ENCODE results near the gene FXN. TPM values are rescaled to one million over a fixed set of nuclear protein-coding genes. Genes with fewer than 3 reads are reported as not detected.
"Not testable (repeated sequence)": the region's sequence is repeated elsewhere in the genome, so short reads cannot be mapped to it uniquely, and the experiment has no call there.

The FXN gene
- total RNA-seq, 1 experiment from 2014 or later, result 12.6 TPM

DNA sequence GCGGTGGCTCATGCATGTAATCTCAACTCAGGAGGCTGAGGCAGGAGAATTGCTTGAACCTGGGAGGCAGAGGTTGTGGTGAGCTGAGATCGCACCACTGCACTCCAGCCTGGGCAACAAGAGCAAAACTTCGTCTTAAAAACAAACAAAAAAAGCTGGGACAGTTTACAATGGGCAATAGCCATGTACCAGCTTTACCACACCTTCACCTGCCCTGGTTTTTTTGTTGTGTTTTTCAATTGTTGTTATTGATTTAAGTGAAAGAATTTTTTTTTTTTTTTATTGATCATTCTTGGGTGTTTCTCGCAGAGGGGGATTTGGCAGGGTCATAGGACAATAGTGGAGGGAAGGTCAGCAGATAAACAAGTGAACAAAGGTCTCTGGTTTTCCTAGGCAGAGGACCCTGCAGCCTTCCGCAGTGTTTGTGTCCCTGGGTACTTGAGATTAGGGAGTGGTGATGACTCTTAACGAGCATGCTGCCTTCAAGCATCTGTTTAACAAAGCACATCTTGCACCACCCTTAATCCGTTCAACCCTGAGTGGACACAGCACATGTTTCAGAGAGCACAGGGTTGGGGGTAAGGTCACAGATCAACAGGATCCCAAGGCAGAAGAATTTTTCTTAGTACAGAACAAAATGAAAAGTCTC lies 67.9 kb downstream of the FXN start:
- not testable (repeated sequence) for DNase-seq (ENCODE audit: low spot score)

DNA sequence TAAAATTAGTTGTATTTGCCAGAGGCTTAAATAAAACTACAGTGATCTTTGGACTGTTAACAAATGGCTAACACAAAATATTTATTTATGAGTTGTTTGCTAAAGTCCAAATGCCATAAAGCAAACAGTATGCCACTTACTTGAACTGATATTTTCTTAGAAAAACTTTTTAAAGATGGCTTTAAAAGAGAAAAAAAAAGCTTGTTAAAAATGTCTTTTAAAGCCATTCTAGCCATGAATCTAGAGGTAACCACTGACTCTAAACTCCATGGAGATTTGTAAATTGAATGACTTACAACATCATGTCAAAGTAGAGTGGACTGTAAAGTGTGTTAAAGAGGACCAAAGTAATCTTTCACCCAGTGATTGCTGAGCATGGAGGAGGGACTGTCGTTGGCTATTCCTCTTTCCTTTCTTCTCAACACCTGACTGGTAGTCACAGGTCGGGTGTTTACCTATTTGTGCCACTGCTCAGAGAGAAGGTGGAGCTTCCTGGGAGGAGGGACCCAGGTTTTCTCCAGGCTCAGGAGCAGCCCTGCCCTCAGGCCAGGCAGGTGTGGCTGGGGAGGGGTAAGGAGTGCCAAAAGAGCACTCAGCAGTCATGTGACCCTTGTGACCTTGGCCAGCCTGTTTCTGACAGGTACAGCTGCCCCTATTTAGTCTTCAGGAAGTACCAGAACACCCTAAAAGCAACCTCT lies 69.4 kb downstream of the FXN start:
- DNase-seq (ENCODE audit: low spot score), result no peak

DNA sequence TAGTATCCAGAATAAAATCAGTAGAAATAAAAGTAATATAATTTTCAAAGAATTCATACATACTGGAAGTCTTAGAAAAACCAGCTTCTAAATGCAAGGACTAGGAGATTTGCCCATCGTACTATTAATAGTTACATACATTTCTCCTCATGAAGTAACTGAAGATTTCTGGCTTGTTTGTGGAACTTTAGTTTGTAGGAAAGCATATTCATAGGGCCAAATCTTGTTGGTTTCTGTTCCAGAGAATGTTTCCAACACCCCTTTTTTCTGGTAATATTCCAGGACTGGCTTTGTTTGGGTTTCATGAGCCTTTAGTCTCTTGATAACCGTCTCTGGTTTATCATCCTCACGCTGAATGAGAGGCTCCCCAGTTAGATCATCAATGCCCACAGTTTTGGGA lies 72.2 kb downstream of the FXN start:
- DNase-seq (ENCODE audit: low spot score), result no peak

DNA sequence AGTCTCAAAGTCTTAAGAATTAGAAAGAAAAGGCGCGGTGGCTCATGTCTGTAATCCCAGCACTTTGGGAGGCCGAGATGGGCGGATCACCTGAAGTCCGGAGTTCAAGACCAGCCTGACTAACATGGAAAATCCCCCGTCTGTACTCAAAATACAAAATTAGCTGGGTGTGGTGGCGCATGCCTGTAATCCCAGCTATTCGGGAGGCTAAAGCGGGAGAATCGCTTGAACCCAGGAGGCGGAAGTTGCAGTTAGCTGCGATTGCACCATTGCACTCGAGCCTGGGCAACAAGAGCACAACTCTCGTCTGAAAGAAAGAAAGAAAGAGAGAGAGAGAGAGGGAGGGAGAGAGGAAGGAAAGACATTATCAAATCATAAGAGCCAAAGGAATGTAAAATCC lies 73.2 kb downstream of the FXN start:
- not testable (repeated sequence) for DNase-seq (ENCODE audit: low spot score)

DNA sequence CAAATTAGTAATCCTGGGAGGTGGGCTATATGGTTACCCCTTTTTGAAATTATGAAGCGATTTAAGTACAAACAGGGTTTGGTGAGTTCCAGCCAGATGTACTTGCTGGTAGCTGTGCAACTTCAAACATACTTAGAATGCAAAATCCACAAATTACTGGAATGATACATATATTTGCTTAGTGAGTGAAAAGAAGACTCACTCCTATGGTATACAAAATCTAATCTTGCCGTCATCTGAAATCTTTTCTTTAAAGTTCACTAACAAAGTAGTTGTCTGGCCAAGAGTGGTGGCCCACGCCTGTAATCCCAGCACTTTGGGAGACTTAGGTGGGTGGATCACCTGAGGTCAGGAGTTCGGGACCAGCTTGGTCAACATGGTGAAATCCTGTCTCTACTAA lies 73.6 kb downstream of the FXN start:
- DNase-seq (ENCODE audit: low spot score), result no peak

DNA sequence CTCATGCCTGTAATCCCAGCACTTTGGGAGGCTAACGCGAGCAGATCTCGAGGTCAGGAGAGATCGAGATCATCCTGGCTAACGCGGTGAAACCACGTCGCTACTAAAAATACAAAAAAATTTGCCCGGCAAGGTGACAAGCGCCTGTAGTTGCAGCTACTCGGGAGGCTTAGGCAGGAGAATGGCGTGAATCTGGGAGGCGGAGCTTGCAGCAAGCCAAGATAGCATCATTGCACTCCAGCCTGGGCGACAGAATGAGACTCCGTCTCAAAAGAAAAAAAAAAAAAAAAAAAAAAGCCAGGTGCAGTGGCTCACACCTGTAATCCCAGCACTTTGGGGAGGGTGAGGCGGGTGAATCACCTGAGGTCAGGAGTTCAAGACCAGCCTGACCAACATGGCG lies 77.1 kb downstream of the FXN start:
- not testable (repeated sequence) for DNase-seq (ENCODE audit: low spot score)

GRCh38 chr9:69115621-69116020 lies 80.1 kb downstream of the FXN start:
- DNase-seq (ENCODE audit: low spot score), result no peak

GRCh38 chr9:69118656-69119055 lies 83.1 kb downstream of the FXN start:
- DNase-seq (ENCODE audit: low spot score), result no peak

DNA sequence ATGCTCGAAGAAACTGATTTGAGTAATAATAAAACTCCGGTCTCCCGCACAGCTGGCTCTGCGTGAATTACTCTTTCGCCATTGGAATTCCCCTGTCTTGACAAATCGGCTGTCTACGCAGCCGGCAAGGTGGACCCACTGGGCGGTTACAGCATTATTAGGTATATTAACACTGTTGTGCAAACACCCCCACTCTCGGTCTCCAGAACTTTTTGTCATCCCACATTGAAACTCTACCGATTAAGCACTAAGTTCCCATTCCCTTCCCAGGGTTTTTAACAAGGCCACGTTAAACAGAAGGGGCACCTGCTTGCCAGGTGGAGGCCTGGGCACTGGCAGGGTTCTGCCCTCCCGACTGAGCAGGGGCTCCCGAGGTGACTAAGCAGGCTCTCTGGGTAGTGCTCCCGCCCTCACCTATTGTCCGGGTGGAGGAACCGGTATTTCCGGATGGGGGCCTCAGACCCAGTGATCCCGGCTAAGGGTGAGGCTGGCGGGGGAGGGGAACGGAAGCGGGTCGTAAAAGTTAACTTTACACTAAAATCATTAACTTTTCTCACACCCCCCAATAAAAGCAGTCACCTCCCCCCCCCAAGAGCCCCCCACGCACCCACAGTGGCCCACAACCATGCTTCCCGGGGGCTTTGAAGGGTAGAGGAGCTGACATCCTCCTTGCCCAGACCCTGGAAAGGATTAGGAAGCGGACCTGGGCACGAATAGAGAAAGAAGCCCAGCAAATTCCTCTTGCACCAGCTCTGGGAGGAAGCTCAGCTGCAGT lies 85.0 kb downstream of the FXN start:
- DNase-seq (ENCODE audit: low spot score), result no peak

- DNase-seq (ENCODE audit: low spot score), result peak; percentile 26
Observed at GRCh38 chr9:69121155-69122081, 85.9 kb downstream of the FXN start.

DNA sequence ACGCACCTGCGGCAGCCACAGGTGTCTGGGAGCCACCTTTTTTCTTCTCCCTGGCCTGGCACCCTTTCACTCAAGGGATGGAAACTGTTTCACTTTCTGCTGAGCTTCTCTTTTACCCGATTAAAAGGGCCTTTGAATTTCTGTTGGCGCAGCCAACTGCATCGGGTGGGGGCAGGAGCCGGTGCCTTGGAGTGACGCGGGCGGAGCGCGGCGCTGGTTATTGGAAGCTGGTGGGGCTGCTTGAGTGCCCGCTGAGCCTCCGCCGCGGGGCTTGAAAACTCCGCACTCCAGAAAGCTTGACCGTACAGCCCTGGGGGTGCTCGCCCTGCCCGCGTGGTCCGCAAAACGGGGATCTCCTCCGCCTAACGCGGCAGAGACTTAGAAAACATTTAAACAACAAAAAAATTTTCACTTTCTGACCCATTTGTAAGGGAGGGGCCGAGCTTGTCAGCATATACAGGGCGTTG lies 86.6 kb downstream of the FXN start:
- peak; percentile 57 for DNase-seq (ENCODE audit: low spot score)

GRCh38 chr9:69122549-69123141 lies 87.1 kb downstream of the FXN start:
- peak; percentile 60 for DNase-seq (ENCODE audit: low spot score)

GRCh38 chr9:69130456-69131441 lies 95.2 kb downstream of the FXN start:
- DNase-seq (ENCODE audit: low spot score), result peak; percentile 90

DNA sequence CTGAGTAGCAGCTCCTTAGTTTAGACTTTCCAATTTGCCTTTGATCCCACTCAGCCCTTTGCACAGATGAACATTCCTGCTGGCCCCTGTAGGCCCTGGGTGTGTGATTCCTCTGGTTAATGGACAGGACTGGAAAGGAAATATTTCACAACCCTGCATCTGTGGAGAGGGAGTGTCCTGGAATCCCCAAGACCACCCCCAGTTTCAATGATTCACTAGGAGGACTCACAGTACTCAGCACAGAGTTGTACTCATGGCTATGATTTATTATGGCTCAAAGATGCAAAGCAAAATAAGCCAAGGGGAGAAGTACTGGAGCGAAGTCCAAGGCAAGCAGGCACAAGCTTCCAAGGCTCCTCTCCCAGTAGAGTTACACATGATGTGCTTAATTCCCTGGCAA lies 96.1 kb downstream of the FXN start:
- DNase-seq (ENCODE audit: low spot score), result peak; percentile 93

DNA sequence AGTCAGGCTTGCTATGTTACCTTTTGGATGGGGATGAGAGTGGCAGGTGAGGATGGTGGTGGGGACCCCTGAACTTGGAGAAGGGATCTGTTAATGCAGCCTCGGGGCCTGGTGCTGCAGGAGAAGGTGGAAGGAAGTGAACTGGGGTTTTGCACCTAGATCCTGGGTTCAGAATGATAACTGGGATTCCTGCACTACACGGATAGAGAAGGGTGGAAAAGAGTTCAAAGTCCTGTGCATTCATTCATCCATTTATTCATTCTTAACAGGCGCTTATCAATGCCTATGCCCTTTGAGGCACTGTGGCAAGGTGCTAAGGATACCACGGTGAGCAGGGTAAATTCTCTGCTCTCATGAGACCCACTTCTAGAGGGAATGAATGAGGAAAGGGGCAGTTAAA lies 96.8 kb downstream of the FXN start:
- no peak for DNase-seq (ENCODE audit: low spot score)

GRCh38 chr9:69134412-69134811 lies 98.9 kb downstream of the FXN start:
- DNase-seq (ENCODE audit: low spot score), result no peak

DNA sequence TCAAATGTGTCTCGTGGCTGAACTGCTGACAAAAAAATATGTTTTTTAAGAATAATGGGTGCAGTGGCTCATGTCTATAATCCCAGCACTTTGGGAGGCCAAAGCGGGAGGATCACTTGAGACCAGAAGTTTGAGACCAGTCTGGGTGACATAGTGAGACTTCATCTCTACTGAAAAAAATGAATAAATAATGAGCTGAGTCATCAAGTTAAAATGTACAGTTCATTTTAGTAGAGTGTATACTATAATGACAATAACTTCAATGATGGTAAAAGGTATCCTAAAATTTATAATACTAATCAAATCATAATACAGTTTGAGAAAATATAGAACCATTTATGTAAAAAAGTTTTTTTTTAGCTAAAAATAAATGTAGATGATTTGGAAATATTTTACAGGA lies 100.6 kb downstream of the FXN start:
- no peak for DNase-seq (ENCODE audit: low spot score)

DNA sequence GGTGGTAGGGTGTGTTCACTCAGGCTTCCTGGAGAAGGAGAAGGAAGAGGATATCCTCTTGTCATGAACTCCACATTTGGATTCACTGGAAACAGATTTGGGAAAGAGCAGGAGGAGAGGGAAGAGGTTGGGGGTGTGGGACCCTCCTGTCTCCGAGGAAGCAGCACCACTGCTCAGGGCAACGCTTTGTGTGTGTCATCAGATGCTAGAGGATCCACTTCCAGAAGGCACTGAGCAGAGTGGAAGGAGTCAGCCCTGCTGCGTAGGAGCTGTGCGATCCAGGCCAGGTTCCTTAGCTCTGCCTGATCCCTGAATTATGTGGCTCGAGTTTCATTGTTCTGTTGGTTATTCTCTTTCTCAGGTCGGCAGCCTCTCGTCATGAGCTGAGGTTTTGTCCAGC lies 101.2 kb downstream of the FXN start:
- no peak for DNase-seq (ENCODE audit: low spot score)

DNA sequence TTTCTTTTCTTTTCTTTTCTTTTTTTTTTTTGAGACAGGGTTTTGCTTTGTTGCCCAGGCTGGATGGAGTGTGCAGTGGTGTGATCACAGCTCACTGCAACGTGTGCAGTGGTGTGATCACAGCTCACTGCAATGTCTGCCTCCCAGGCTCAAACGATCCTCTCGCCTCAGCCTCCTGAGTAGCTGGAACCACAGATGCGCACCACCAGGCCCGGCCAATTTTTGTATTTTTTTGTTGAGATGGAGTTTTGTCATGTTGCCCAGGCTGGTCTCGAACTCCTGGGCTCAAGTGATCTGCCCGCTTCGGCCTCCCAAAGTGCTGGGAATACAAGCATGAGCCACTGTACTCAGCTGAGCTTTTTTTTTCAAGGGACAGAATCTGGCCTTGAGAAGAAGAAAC lies 101.8 kb downstream of the FXN start:
- DNase-seq (ENCODE audit: low spot score), result no peak

DNA sequence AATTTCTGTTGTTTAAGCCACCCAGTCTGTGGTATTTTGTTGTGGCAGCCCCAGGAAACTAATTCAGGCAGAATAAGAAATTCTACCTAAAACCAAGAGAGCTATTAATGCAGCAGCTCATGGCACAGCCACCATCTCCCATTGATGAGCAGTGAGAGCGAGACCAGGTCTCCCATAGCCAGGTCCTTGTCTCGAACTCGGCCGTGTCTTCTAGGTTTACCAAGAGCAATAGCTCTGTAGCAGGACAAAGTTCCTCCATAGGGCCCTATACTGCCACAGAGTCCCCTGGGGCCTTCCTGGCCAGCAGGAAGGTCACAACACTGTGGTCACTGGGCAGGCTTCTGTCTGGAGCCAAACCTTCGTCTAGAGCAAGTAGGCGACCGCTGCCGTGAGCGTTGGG lies 104.0 kb downstream of the FXN start:
- no peak for DNase-seq (ENCODE audit: low spot score)
